GM12878 (cell line): ENCODE measurements around the gene SFXN2. TPM values are rescaled to one million over a fixed set of nuclear protein-coding genes. Genes with fewer than 3 reads are reported as not detected.

Experiments
- ATAC-seq: fragments of 200-7000 bp; cut with Tn5 transposase; 3 replicates; pipeline ENCODE4 v1.9.1; 2020; ENCODE audit warnings: mild to moderate bottlenecking, moderate library complexity
- BruUV-seq: library from RNA; stranded (reverse); fragments of 400-500 nt; replicated peaks from 2 replicates; lab custom pipeline; 2021; lab: Mats Ljungman, UMichigan
- CTCF ChIA-PET: fragments of 300-600 bp; sonication (Branson Sonifier 250); formaldehyde crosslinking; extraction: SDS; loops from one replicate; lab custom pipeline; 2021; ENCODE audit warnings: inconsistent platforms; lab: Yijun Ruan, JAX
- POLR2A ChIA-PET: fragments of 350-600 bp; formaldehyde crosslinking; extraction: SDS; loops from one replicate; lab custom pipeline; 2021; ENCODE audit warnings: inconsistent platforms; lab: Charles Lee
- RAD21 ChIA-PET: fragments of 300-600 bp; sonication (Branson Sonifier 250); formaldehyde crosslinking; loops from one replicate; lab custom pipeline; 2023; ENCODE audit warnings: antibody characterized with exemption; ENCODE audit not compliant: unreplicated experiment; lab: Charles Lee
- SMC1A ChIA-PET: fragments of 300-600 bp; sonication (Branson Sonifier 250); formaldehyde crosslinking; loops from one replicate; lab custom pipeline; 2023; ENCODE audit not compliant: unreplicated experiment, uncharacterized antibody; lab: Charles Lee
- DNase-seq: peaks from one replicate; pipeline ENCODE4 v3.0.0-alpha.2; 2011; ENCODE audit warnings: low read depth, low spot score
- FAIRE-seq: peaks from 3 replicates; lab custom pipeline; 2011; peaks lifted over from hg19 to GRCh38; lab: Jason Lieb, UNC
- H2AFZ ChIP-seq: 2 replicates; pipeline ENCODE4 v1.6.0; 2011; ENCODE audit warnings: low read depth, low read length, control low read depth; ENCODE audit not compliant: control insufficient read depth
- H3K27ac ChIP-seq: 2 replicates; pipeline ENCODE4 v1.5.1; 2011; ENCODE audit warnings: control low read depth; ENCODE audit not compliant: control insufficient read depth, insufficient read depth
- H3K27me3 ChIP-seq, 2 experiments: replicated peaks in 1 of 2; 2 replicates each; pipeline versions ENCODE4 v1.6.0 to v1.6.1; 2011; ENCODE audit warnings: low read length in 1 of 2; ENCODE audit not compliant: control insufficient read depth in 2 of 2, insufficient read depth in 2 of 2
- H3K36me3 ChIP-seq, 2 experiments: 2 replicates each; pipeline ENCODE4 v1.5.1; 2011; ENCODE audit warnings: low read length in 1 of 2; ENCODE audit not compliant: control insufficient read depth in 2 of 2, insufficient read depth in 2 of 2
- H3K4me1 ChIP-seq: 2 replicates; pipeline ENCODE4 v1.6.1; 2011; ENCODE audit warnings: mild to moderate bottlenecking, low read length, moderate library complexity, mixed read lengths; ENCODE audit not compliant: control insufficient read depth, insufficient read depth
- H3K4me2 ChIP-seq: 2 replicates; pipeline ENCODE4 v1.6.0; 2011; ENCODE audit warnings: control low read depth; ENCODE audit not compliant: control insufficient read depth, insufficient read depth
- H3K4me3 ChIP-seq: fragments of 200-600 bp; sonication (generic); 2 replicates; pipeline ENCODE4 v1.5.1; 2016
- H3K79me2 ChIP-seq: 2 replicates; pipeline ENCODE4 v1.6.0; 2011; ENCODE audit warnings: low read length; ENCODE audit not compliant: control insufficient read depth, insufficient read depth
- H3K9ac ChIP-seq: 2 replicates; pipeline ENCODE4 v1.8.0; 2011; ENCODE audit warnings: low read length, control low read depth, mixed read lengths; ENCODE audit not compliant: control insufficient read depth, insufficient read depth
- H3K9me3 ChIP-seq: replicated peaks from 3 replicates; pipeline ENCODE4 v1.5.1; 2011; ENCODE audit warnings: mild to moderate bottlenecking, low read length; ENCODE audit not compliant: control insufficient read depth, insufficient read depth
- H4K20me1 ChIP-seq: 2 replicates; pipeline ENCODE4 v1.6.0; 2011; ENCODE audit not compliant: control insufficient read depth, insufficient read depth
- ATF2 ChIP-seq: IDR thresholded peaks from 2 replicates; pipeline ENCODE4 v1.6.1; 2012; ENCODE audit warnings: low read length, inconsistent platforms
- EGR1 ChIP-seq, 2 experiments: IDR thresholded peaks; 1 replicate in 1 of 2; 2 replicates in 1 of 2; pipeline ENCODE4 v1.6.1; 2011 to 2012; ENCODE audit warnings: low read depth in 2 of 2, low read length in 2 of 2, borderline replicate concordance in 1 of 2, mild to moderate bottlenecking in 1 of 2, moderate library complexity in 1 of 2
- HDAC2 ChIP-seq: fragments of 200-600 bp; sonication (generic); IDR thresholded peaks from 2 replicates; pipeline ENCODE4 v1.6.1; 2017
- IKZF1 ChIP-seq: fragments of 450-650 bp; conservative IDR thresholded peaks from 2 replicates; pipeline ENCODE4 v1.6.1; 2017; ENCODE audit warnings: antibody characterized with exemption, mild to moderate bottlenecking
- NR2C1 ChIP-seq: fragments of 450-650 bp; IDR thresholded peaks from 2 replicates; pipeline ENCODE4 v1.6.1; 2017; ENCODE audit warnings: antibody characterized with exemption, mild to moderate bottlenecking, moderate library complexity
- NRF1 ChIP-seq: conservative IDR thresholded peaks from 2 replicates; pipeline ENCODE4 v1.6.1; 2011; ENCODE audit warnings: mild to moderate bottlenecking, low read depth, low read length, improper control_type of control experiment
- PBX3 ChIP-seq: IDR thresholded peaks from 2 replicates; pipeline ENCODE4 v1.6.1; 2011; ENCODE audit warnings: mild to moderate bottlenecking, low read depth, low read length, moderate library complexity; ENCODE audit not compliant: insufficient replicate concordance
- RAD21 ChIP-seq: IDR thresholded peaks from 2 replicates; pipeline ENCODE4 v1.6.1; 2011; ENCODE audit warnings: mild to moderate bottlenecking, low read depth, low read length, moderate library complexity; ENCODE audit not compliant: insufficient read depth
- YBX1 ChIP-seq: fragments of 450-650 bp; IDR thresholded peaks from 2 replicates; pipeline ENCODE4 v1.6.1; 2016; ENCODE audit warnings: antibody characterized with exemption
- WGBS: methylation state at CpG from one replicate; pipeline ENCODE4 v1.1.6; 2016; ENCODE audit warnings: low lambda C conversion rate; ENCODE audit not compliant: insufficient replicate concordance, insufficient coverage; ENCODE audit errors: missing lambda C conversion rate; 5-methylcytosine and 5-hydroxymethylcytosine counted together
- in situ Hi-C: fragments of 300-500 bp; cut with MboI; formaldehyde crosslinking; loops from 9 replicates; pipeline ENCODE4 v1.14.3; 2018; ENCODE audit warnings: mixed read lengths
- intact Hi-C: fragments of 100-400 bp; cut with micrococcal nuclease; formaldehyde crosslinking; loops from one replicate; pipeline ENCODE4 v1.14.2; 2022; ENCODE audit not compliant: unreplicated experiment
- polyA plus RNA-seq, 11 experiments: library from polyadenylated mRNA; depleted of rRNA in 4 of 11; unstranded in 6 of 11; stranded (reverse) in 5 of 11; fragments of >200 nt; fragmentation: Nextera tagmentation in 4 of 11; fragmentation: Illumina TruSeq in 1 of 11; extraction: Ambion mirVana in 4 of 11; extraction: Trizol in 1 of 11; gene quantifications; 1 replicate in 1 of 11; 2 replicates in 10 of 11; pipeline versions ENCODE4 v1.2.1 to v1.2.3, GENCODE V29; 2011 to 2016; ENCODE audit warnings: inconsistent platforms in 2 of 11, missing spikeins in 2 of 11, low read depth in 1 of 11
- total RNA-seq, 4 experiments: library from RNA; depleted of rRNA in 3 of 4; stranded (reverse); fragments of >200 nt in 3 of 4; fragmentation: Illumina TruSeq in 1 of 4; extraction: Trizol in 1 of 4; gene quantifications; 2 replicates each; pipeline versions ENCODE4 v1.2.1 to v1.2.3, GENCODE V29; 2013 to 2021
- TF ChIP-seq, protein P1 (sequence below): fragments of 450-650 bp; IDR thresholded peaks from 2 replicates; pipeline ENCODE4 v1.6.1; 2017; ENCODE audit warnings: borderline replicate concordance

SFXN2 gene
- total and polyA plus RNA-seq, 10 of the 15 experiments (the other 5 are each of a cell fraction or from before 2014, with no cell fraction given) = 8.8 to 22.5 (median 18.5) TPM

- CTCF ChIA-PET = interaction anchor here (1.3 to 5.6 kb wide), 2 partner anchors 13 to 61 kb away, joined by 4 to 35 read pairs; no protein-coding TSS in a partner anchor
- in situ Hi-C loops = no loop called here
- H3K27ac ChIP-seq = no peak overlapping the region
- intact Hi-C loops = no loop called here
- no peak overlapping the region for H2AFZ ChIP-seq
- no peaks in the 10 kb centered on the region for H4K20me1 ChIP-seq
- no peak overlapping the region for H3K4me2 ChIP-seq
- ATAC-seq = no peak
- SMC1A ChIA-PET = interaction anchor here (0.8 to 1.8 kb wide), 3 partner anchors 23 to 66 kb away, joined by 3 to 5 read pairs (median 3); no protein-coding TSS in a partner anchor
- FAIRE-seq = no peak
- POLR2A ChIA-PET = interaction anchor here (0.7 kb wide), 1 partner anchor 36 kb away, joined by 3 read pairs; no protein-coding TSS in a partner anchor
- H3K4me3 ChIP-seq = no peak overlapping the region
- TF ChIP-seq HDAC2 = no peak
- H3K79me2 ChIP-seq = peaks cover 15% of the 10 kb centered on the region
- 50% methylated on average over 2 of the region's 2 CpGs for WGBS
- DNase-seq = no peak
- no TSS peak for BruUV-seq
- H3K9me3 ChIP-seq = no peaks in the 10 kb centered on the region
- H3K27me3 ChIP-seq = no peaks in the 10 kb centered on the region
- H3K36me3 ChIP-seq = peaks cover 2 to 3% of the 10 kb centered on the region in 2 experiments; a peak in 3 of 4 replicates
- RAD21 ChIA-PET = interaction anchor here (0.9 to 1.4 kb wide), 2 partner anchors 26 to 62 kb away, joined by 3 read pairs; partner anchors contain the start of genes ARL3 and SFXN2
- H3K4me1 ChIP-seq = 0 out of 2 replicates have a peak, but pooled peaks cover 4% of the 10 kb centered on the region
- H3K9ac ChIP-seq = no peak overlapping the region
These were observed 25.8 kb downstream of the SFXN2 start for GRCh38 chr10:102740229-102740628.

DNA sequence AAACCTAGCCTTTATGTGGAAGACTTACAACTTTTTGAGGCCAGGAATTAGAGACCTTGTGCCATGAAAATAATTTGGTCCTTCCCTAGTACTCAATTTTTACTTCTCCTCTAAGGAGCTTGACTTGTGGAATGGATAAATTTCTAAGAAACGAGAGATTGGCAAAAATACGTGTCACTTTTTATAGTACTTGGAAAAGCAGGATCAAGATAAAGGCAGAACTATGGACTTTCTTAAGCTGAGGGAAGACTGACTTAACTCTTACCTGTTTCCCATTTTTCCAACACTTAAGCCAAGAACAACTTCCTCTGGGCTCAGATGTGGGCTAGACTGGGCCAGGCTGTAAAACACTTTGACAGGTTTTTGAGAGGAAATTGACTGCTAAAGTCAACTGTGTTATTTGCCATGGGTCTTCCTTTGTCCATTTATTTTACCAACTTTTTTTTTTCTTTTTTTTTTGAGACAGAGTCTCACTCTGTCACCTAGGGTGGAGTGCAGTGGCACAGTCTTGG, 27.3 kb downstream of the SFXN2 start:
- no TSS peak for BruUV-seq

More for the DNA sequence above, 27.3 kb downstream of the SFXN2 start:
- no peak for DNase-seq
- no peaks in the 10 kb centered on the region for H3K27me3 ChIP-seq
- H3K4me3 ChIP-seq = no peak overlapping the region
- no peak overlapping the region for H3K9ac ChIP-seq
- H3K27ac ChIP-seq = no peak overlapping the region
- H3K36me3 ChIP-seq = peaks cover 0 to 3% of the 10 kb centered on the region in 2 experiments; a peak in 2 of 4 replicates
- FAIRE-seq = no peak
- SMC1A ChIA-PET = interaction anchor here (1.0 to 1.9 kb wide), 2 partner anchors 11 to 65 kb away, joined by 3 to 4 read pairs; no protein-coding TSS in a partner anchor
- no peaks in the 10 kb centered on the region for H4K20me1 ChIP-seq
- no peaks in the 10 kb centered on the region for H3K9me3 ChIP-seq
- TF ChIP-seq YBX1 (no peak), PBX3 (no peak), NRF1 (no peak), EGR1 (IDR thresholded peaks at IDR 0.05; ENCODE audit: borderline replicate concordance in 1 of 2, low read depth in 2 of 2, low read length in 2 of 2) (no peak), NR2C1 (no peak), RAD21 (no peak), IKZF1 (no peak), ATF2 (no peak)
- TF ChIP-seq, protein P1, sequence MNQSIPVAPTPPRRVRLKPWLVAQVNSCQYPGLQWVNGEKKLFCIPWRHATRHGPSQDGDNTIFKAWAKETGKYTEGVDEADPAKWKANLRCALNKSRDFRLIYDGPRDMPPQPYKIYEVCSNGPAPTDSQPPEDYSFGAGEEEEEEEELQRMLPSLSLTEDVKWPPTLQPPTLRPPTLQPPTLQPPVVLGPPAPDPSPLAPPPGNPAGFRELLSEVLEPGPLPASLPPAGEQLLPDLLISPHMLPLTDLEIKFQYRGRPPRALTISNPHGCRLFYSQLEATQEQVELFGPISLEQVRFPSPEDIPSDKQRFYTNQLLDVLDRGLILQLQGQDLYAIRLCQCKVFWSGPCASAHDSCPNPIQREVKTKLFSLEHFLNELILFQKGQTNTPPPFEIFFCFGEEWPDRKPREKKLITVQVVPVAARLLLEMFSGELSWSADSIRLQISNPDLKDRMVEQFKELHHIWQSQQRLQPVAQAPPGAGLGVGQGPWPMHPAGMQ = no peak
- H3K4me1 ChIP-seq = 0 out of 2 replicates have a peak, but pooled peaks cover 6% of the 10 kb centered on the region
- in situ Hi-C loops (no loop called here), intact Hi-C loops (no loop called here)
- H3K4me2 ChIP-seq = no peak overlapping the region
- H2AFZ ChIP-seq = no peak overlapping the region
- POLR2A ChIA-PET = interaction anchor here (0.6 to 4.0 kb wide), 4 partner anchors 26 to 79 kb away, joined by 3 to 41 read pairs (median 5); partner anchors contain the start of genes ARL3 and SFXN2
- CTCF ChIA-PET = interaction anchor here (5.6 kb wide), 1 partner anchor 11 kb away, joined by 35 read pairs; no protein-coding TSS in a partner anchor
- 94% methylated on average over 2 of the region's 2 CpGs for WGBS
- peaks cover 30% of the 10 kb centered on the region for H3K79me2 ChIP-seq
- no peak for ATAC-seq
- RAD21 ChIA-PET = interaction anchor here (1.4 kb wide), 1 partner anchor 28 kb away, joined by 3 read pairs; the partner anchor contains the start of genes ARL3 and SFXN2
